AG09319 (cell line): Measurements from ENCODE around the gene RUNX3.
A peak's percentile ranks its signal among the peaks of the same experiment; 100 is the strongest.

Experiments used
- DNase-seq: peaks from one replicate; pipeline ENCODE4 v3.0.0-alpha.2; 2010; ENCODE audit warnings: low read depth; ENCODE audit errors: extremely low read depth
- CTCF ChIP-seq: IDR thresholded peaks from 2 replicates; pipeline ENCODE4 v1.5.1; 2011; ENCODE audit warnings: low read depth, mild to moderate bottlenecking, inconsistent platforms, low read length, moderate library complexity

The RUNX3 gene

GRCh38 chr1:24920533-24920925 is 9.5 kb downstream of the RUNX3 start:
- no peak for TF ChIP-seq CTCF
- DNase-seq: no peak

GRCh38 chr1:24919791-24920532 is 10.1 kb downstream of the RUNX3 start:
- peak; percentile 70 for DNase-seq

GRCh38 chr1:24918995-24919605 is 11.0 kb downstream of the RUNX3 start:
- no peak for DNase-seq
- no peak for TF ChIP-seq CTCF

More at GRCh38 chr1:24919791-24920532, 10.1 kb downstream of the RUNX3 start:
- no peak for TF ChIP-seq CTCF

DNA sequence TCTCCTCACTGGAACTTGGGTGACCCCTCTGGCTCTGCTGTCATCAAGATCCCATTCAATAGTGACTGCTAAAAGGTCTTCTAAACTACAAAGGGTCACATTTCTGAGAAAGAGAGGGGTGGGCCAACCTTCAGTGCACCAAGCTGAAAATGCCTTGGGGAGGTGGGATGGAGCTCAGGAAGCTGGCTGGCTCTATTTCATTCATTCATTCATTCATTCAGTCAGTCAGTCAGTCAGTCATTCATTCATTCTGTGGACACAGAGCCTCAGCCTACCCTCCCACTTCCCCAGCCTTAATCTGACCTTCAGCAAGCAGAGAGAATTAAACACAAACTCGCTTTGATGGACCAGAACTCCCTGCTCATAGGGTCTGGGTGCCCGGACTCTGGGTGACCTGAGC is 11.7 kb downstream of the RUNX3 start:
- no peak for DNase-seq
- TF ChIP-seq CTCF: no peak

GRCh38 chr1:24917327-24918074 is 12.6 kb downstream of the RUNX3 start:
- TF ChIP-seq CTCF: no peak
- DNase-seq: no peak

DNA sequence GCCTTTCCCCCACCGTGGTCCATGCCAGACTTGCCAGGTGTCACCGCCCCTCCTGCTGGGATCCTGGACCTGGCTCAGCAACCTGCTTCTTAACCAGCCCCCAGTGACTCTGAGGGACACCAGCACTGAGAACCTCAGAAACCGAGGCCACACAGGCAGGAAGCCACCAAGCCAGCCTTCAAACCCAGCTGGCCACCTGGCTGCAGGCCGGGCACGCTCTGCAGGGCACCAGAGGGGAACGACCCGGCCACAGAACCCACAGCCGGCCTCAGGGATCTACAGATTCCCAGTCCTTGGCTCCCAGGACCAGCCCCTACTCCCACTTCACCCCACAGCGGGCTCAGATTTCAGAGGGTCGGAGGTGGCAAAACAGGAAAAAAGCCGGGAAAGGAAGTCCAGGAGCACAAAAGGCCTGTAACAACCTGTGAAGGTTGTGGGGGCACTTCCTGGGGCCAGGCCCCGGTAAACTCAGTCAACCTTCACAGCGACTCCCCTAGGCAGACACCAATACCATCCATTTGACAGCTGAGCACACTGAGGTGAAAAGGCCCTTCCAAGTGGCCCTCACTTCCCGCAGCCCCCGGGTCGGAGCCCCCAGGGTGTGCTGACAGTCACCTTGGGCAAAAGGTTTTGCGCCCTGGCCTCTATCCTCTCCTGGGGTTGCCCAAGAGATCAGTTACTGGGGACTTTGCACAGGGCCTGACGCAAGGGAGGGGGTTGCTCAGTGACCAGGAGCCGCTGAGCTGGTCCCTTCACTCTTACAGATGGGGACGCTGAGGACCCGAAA is 14.1 kb downstream of the RUNX3 start:
- no peak for TF ChIP-seq CTCF
- no peak for DNase-seq
